ENCODE measurements around the gene CFAP61.
A peak's percentile ranks its signal among the peaks of the same experiment; 100 is the strongest.

CFAP61 gene

DNA sequence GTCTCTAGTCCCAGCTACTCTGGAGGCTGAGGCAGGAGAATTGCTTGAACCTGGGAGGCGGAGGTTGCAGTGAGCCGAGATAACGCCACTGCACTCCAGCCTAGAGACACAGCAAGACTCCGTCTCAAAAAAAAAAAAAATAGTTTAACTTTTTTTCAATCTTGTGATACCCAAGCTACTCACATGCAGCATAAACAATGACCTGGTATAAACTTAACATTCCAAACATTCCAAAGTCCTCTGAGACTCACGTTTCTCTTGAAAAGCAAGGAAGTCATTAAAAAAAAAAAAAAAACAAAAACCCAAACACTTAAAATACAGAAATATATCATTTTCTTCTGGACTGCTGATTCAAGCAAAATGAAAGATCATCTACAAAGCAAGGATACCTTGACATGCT lies 14.4 kb upstream of the CFAP61 start:
- no peak for DNase-seq (ENCODE audit: low spot score)

DNA sequence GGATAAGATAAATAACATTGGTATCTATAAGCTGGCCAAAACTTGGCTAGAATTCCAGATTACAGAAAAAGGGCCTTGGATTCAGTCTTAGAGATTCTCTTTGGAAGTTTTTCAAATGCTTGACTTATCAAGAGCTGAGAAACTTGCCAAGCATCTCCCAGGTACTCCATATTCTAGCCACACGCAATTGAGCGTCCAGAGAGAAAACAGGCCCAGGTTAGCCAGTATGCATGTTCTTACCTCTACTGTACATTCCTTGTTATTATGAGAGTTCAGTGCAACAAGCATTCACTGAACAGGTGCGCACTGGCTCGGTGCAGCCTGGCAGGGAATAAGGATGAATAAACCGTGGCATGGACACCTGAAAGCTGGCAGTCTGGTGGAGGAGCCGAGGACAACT lies 13.7 kb upstream of the CFAP61 start:
- DNase-seq (ENCODE audit: low spot score), result no peak

DNA sequence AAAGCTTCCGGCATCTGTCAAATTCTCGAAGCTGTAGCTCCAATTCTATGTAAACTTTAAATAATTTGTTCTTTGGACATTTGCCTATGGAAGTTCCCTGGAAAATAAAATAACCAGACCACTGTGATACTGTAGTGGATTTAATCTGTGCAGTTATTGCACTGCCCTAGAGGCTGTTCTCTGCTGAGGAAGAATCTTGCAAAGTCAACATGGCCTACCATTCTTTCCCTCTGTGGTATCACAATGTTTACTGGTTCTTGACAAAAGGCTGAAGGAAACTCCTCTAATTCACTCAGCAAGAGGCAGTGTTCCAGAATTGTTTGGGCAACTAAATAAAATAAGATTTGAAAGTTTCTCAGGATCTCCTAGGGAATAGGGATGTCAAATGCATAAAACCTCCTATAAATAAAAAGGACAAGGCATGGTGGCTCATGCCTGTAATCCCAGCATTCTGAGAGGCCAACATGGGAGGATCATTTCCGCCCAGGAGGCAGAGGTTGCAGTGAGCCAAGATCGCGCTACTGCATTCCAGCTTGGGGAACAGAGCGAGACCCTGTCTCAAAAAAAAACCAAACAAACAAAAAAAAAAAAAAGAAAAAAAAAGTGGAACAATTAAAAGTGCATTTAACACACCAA lies 12.5 kb upstream of the CFAP61 start:
- no peak for DNase-seq (ENCODE audit: low spot score)

DNA sequence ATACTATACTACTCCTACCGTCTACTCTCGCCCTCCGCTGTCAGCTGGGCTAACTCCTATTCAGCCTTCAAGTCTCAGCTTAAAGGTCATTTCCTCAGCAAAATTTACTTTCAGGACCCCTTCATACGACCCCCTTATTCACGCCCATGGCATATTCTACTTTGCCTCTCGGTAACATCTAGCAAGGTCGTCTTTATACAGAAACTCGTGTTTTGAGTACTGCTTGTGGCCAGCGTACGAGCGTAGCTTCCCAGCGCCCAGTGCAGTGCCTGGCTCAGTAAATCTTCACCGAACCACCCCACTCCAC lies 612 bp upstream of the CFAP61 start:
- peak; percentile 4 for DNase-seq (ENCODE audit: low spot score)

DNA sequence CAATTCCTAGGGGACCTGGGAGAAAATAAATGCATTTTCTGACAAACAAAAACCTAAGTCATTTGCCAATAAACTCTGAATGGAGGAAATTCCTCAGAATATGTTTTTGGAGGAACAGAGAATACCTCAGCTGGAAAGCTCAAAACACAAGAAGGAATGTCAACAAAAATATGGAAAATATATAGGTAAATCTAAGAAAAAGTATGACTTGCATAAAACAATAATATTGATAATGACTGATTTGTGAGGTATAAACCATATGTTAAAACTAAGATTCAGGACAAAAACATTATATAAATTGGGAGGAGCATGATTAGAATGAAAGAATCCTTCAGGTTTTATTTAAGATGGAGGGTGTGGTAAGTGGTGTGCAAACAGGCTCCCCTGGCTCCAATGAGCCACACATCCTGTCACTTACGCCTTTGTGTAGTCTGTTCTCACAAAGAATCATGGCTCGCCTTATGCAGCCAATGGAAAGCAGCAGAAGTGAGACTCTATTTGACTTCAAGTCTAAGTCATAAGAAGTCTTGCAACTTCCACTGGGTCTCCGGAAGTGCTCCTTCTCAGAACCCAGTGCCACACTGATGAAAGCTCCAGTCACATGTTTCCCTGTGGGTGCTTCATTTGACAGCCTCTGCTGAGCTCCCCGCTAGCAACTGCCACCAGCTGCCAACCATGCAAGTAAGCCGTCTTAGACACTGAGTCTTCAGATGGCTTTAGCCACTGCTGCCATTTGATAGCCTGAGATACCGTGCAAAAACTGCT lies 8.1 kb downstream of the CFAP61 start:
- DNase-seq (ENCODE audit: low spot score), result no peak

DNA sequence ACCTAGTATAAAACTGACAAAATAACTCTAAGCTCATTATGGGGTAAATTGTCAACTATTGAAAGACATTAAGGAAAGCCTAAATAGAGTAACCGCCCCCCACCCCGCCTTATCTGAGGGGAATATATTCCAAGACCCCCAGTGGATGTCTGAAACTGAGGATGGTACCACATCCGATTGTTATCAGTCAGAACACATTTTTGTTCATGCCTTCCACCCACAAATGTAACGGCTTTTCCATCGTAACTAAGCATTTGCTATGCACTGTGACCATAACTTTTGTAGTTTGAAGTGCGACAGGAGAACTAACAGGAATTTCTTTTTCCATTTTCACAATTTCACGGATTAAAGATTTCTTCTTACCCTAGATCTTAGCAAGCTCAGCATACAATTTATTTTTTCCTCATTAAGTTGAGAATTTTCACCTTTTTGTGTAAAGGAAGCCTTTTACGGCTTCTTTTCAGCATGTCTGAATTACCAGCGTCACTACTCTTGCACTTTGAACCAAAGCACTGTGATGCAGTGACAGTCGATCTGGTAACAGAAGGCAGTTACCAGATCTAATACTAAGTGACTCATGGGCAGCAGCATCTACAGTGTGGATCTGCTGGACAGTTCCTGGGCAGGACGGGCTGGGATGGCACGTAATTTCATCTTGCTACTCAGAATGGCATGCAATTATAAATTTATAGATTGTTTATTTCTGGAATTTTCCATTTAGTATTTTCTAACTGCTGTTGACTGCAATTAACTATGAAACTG lies 11.8 kb downstream of the CFAP61 start:
- no peak for DNase-seq (ENCODE audit: low spot score)

DNA sequence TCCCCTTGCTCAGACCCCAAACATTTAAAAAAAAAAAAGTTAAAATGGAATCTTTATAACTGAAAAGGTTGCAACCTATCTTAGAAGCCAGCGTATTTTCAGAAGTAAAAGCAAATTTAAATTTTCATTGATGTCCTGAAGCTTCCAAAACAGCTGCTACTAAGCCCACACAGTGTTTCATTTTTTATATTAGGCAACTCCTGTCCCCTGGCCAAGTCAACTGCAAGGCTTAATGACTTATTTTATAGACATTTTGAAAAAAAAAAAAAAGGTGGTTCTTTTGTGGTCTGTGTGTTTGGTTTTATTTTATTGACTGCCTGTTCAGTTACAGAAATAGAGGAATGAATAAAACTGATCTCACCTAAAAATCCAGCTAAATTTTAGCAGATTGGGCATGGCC lies 13.0 kb downstream of the CFAP61 start:
- no peak for DNase-seq (ENCODE audit: low spot score)

DNA sequence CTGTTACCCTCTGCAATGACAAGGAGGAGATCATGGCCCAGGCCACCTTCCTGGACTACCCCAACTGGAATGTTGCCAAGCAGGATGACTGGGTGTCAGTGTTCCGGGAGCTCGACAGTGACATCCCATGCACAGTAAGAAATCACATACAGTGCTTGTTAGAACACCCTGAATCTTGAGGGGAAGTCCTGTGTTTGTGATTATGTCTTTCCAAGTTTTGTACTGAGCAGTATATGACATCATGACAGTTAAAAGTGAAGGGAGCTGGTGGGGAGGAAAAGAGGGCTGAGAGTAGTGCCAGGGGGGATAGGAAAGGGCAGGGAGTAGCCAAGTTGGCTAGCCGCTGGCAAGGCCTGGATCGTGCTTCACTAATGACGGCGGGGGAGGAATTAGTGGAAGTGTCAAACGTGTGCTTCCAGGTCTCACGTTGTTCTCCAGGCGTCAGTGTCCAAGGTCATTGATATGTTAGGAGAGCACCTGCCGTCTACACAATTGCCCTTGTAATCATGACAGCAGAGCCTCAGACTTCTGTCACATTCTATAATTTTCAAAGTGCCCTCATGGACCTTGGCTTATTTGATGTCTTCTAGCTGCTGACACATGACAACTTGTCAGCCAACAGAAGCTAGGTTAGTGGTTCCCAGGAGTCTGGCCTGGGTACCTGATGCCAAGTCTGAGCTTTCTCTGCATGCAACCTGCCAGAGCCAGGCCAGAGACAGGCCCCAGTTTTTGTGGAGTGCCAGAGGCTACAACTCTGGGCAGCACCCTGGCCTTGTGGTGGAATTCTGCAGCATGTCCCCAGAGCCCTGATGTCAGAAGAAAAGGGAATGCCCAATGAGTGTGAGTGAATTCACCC lies 18.8 kb downstream of the CFAP61 start:
- DNase-seq (ENCODE audit: low spot score), result no peak

DNA sequence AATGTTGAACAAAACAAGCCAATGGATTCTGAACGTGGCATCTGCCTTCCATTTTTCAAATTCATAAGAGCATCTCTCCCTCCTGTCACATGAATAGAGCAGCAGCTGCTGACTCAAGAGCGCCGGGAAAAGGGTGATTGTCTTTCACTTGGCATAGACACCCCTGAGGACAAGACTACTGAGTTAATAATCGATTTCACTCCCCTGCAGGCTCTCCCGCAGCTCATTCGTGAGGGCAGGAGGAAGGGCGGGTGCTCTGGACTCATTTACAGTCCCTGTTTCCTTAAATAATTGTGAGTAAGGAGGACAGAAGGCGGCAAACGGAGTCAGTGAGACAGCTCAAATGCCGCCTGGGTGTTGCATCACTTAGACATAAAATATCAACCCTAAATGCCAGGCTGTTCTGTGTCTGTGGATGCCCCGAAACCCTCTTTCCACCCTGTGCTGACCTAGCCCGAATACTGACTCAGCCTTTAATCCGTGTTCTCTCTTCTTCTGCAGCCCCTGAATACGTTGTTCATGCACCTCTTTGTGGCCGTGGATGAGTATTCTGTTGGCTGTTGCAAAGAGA lies 21.6 kb downstream of the CFAP61 start:
- no peak for DNase-seq (ENCODE audit: low spot score)

DNA sequence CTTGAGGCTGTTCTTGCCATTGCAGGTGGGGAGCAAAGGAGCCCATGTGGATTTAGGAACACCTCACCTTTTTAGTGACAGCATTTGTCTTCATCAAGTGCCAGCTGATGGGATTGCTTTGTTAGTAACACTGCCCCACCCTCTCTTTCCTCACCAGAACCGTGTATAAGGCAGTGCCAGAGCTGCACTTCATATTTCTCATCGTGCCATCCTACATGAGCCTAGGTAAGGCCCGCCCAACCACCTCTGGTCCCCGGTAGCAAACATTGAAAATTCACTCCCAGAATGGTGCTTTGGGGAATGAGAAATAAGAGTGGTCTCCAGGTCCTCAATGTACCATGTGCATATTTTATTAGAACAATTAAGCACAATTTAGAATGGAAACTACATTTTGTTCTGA lies 22.7 kb downstream of the CFAP61 start:
- no peak for DNase-seq (ENCODE audit: low spot score)

DNA sequence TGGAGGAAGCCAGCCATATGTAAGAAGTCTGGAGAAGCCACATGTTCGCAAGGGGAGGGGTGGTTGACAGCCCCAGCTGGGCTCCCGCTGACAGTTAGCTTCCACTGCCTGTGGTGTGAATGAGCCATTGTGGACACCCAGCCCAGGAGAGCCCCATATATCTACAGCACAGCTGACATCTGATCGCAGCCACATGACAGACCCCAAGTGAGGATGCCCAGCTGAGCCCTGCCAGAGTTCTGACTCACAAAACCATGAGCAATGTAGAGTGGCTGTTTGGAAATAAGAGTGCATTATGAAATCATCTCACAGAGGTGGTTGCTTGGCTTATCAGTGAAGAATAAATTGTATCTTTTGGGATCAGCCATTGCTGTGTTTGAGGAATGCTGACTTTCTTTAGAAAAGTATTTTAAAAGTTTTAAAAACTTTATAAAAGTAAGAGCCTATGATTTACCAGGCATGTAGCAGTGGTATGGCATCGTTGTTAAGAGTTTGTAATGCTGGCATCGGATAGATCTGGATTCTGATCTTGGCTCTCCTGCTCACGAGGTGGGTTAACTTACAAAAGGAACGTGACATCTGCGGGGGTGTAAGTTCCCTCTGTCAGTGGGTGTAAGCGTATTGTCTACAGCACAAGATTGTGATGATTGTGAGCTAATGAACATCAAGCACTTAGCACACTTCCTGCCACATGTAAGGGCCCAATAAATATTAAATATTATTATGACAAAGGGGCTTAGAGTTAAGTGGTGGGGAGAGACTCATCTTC lies 24.1 kb downstream of the CFAP61 start:
- DNase-seq (ENCODE audit: low spot score), result no peak

DNA sequence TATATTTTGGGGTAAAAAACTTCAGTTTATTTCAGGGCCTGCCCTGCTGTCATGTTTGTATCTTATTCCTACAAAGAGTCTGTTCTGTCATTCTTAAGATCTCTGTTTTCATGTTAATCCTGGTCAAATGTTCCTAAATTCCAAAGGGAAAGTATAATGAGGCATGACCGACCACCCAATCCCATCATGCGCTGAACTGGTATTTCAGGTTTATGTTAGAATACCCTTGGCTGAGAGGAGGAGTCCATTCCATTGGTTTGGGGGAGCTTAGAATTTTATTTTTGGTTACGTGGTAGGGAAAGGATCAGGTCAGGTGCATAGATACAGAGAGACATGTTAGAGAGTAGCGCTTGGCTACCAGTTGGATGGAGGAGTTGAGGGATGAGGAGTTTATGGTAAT lies 25.7 kb downstream of the CFAP61 start:
- no peak for DNase-seq (ENCODE audit: low spot score)

DNA sequence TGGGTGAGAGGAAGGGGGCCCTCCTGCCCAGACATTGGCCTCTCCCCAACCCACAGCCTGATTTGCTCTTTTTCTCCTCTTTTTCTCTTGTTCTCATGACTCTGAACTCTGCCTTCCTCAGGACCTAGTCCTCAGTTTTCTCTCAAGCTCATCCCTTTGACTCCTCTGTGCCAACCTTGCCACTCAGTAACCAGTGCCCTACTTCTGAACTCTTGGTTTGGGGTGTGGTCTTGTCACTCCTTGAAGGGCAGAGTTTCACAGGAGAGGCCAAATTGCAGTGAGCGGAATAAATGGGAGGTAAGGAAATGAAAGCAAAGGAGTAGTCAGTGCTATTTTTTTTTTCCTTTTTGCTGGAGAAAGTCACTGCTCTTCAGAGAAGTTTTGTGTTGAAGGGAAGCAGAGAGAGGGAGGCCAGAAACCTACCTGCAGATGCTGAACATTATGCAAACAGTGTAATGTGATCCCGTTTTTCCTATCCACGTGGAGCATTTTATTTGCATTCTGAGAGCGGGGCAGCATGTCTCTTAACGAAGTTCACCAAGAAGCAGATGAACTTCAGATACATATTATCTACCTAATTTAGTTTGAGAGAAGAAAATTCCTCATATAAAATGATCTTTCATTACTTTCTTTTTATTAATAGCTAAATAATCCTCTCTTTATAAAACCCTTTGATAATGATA lies 26.9 kb downstream of the CFAP61 start:
- DNase-seq (ENCODE audit: low spot score), result no peak

DNA sequence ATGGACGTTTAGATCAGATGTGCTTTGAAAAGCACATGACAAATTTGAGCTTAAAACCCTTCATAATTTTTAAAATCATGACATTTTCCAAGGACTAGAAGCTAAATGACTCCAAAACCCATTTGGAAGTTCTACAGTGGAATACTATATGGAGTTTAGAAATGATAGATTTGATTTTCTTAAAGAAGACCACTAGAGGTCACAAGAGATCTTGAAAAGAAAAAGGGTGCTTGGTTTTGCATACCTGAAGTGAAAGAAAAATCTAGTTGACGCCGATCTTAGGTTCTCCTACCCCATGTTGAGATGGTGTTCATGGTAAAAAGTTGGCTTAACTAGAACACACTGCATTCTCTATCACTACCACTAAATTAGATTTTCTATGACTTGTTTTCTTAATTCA lies 31.5 kb downstream of the CFAP61 start:
- peak; percentile 27 for DNase-seq (ENCODE audit: low spot score)

DNA sequence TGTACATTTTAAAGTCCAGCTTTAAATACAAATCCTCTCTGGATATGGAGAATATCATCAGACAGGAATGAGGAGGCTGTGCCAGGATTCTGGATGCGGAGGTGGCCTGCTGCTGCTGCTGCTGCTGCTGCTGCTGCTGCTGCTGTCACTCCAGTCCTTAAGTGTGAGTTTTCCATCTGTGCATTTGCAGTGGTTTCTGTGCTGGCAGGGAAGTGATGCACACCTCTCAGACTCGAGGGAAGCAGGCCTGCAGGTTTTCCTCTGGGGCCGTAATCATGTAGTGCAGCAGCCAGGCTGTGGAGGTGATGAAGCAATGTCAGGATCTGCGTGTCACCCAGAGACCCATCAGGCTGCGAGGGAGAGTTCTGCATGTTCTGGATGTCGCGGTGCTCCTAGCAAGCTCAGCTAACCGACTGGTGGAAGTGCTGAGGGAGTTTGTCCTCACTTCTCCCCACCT lies 32.0 kb downstream of the CFAP61 start:
- DNase-seq (ENCODE audit: low spot score), result no peak

DNA sequence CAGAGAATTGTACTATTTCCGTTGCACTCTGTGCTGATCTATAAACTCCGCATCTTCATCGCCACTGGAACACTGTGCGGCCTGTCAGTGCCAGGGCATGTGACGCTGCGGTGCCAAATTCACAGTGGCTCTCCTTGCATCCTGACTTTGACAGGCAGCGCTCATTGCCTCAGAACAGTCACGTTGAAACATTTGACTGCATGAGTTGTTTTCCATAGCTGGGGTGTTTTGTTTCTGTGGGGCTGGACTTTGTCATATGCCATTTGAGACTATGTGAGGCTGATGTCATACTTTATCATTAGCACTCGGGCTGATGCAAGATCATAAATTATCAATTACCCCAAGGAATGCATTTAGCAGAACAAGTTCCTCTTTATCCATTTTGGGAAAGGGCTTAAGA lies 32.7 kb downstream of the CFAP61 start:
- DNase-seq (ENCODE audit: low spot score), result no peak

DNA sequence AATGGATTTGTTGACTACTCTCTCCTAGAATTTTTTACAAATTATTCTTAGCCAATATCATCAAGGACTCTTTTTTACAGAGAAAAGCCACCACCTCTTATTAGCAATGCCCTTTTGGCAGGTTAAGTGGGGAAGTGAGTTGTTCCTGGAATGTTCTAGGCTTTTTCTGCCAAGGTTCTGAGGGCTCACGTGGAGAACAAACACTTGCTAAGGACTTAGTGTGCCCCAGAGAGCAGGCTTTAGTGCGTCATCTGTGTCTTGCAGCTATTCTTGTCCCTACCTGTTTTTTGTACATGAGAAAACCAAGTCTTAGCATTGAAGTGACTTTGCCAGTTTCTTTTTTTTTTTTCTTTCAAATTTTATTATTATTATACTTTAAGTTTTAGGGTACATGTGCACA lies 33.5 kb downstream of the CFAP61 start:
- no peak for DNase-seq (ENCODE audit: low spot score)

DNA sequence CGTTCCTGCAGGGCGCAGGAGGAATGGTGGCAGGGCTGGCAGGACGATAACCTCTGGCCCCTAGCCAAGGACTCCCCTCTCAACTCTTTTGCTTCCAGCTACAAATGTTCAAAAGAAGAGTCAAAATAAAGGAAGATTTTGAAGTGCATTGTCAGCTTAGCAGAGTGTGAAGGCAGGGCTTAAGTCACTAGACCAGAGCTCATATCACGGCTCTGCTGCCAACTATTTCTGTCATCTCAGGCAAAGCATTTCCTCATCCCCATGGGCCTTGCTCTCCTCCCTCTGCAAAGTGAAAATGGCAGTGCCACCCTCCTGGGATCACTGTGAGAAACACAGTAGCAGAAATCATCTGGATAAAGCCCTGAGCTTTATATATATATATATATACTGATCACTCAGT lies 36.7 kb downstream of the CFAP61 start:
- no peak for DNase-seq (ENCODE audit: low spot score)

DNA sequence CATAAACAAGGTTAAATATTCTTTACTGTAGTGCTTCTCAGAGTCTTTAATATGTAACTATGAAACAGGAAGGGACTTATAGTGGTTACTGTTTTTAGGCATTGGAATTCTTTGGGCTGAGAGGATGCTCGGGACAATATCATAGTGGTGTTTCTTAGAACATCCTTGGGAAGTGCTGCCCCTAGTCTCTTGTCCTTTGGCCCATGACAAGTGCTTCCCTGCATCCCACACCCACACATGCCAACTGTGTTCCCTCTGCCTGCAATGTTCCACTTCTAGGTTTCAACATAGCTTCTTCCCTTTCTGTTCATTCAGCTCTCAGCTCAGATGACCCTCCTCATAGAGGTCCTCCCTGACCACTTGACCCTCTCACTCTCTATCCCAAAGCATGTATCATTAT lies 37.6 kb downstream of the CFAP61 start:
- no peak for DNase-seq (ENCODE audit: low spot score)

DNA sequence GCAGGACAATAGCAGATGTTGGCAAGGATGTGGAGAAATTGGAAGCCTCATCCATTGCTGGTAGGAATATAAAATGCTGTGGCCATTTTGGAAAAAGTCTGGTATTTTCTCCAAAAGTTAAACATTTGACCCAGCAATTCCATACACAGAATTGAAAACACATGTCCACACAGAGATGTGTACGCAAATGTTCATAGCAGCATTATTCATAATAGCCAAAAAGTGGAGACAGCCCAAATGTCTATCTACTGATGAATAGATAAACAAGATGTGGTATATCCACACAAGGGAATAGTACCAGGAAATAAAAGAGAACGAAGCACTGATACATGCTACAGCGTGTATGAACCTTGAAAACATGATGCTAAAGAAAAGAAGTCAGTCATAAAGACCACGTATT lies 40.5 kb downstream of the CFAP61 start:
- DNase-seq (ENCODE audit: low spot score), result no peak

DNA sequence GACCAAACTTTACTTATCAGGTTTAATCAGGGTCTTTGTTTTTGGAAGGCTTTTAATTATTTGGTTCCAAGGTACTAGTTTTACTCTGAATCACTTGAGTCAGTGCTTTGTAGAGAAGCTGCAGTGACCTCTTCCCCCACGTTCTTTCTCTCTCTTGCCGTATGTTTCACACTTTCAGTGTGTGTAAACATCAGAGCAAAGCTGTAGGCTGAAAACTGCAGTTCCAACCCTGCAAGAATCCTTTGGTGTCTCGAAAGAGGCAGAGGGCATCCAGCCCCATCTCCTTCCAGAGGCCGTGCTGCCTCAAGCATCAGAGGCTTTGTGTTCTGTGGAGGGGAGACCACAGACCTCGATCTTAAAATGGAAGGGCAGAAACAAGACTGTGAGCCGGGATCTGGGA lies 42.1 kb downstream of the CFAP61 start:
- no peak for DNase-seq (ENCODE audit: low spot score)

Measured in germinal center (tissue), 1 donor.